GM19455 (cell line): Measurements from ENCODE around the gene SLC4A4.
A peak's percentile ranks its signal among the peaks of the same experiment; 100 is the strongest.

Experiments used
- ATAC-seq: cut with Tn5 transposase; IDR thresholded peaks from one replicate; pipeline ENCODE4 v1.9.1; 2021; ENCODE audit not compliant: unreplicated experiment

Gene SLC4A4

DNA sequence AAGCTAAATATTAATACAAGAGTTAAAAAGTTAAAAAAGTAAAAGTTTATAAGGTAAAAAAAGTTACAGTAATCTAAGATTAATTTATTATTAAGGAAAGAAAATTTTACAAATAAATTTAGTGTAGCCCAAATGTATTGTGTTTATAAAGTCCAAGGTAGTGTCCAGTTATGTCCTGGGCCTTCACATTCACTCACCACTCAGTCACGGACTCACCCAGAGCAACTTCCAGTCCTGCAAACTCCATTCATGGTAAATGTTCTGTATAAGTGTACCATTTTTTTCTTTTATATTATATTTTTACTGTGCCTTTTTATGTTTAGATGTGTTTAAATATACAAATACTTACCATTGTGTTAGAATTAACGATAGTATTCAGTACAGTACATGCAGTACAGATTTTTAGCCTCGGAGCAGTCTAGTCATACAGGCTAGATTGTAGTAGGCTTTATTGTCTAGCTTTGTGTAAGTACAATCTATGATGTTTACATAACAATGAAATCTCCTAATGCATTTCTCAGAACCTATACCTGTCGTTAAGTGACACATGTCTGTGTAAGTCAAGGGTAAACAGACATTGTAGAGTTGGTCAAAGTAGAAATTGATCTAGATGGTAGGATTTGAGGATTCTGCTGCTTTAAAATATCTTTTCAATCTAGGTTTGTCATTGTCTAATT is 247.4 kb downstream of the SLC4A4 start:
- ATAC-seq, result no peak

DNA sequence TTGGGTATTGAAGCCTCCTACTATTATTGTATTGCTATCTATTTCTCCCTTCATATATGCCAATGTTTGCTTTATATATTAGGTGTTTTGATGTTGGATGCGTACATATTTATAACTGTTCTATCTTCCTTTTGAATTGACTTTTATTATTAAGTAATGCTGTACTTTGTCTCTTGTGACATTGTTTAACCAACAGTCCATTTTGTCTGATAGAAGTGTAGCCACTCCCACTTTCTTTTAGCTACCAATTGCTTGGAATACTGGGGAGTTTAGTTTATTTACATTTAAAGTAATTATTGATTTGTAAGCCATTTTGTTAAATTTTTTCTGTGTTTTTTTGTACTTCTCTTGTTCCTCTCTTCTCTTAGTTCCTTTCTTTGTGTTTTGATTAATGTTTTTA is 249.2 kb downstream of the SLC4A4 start:
- no peak for ATAC-seq

DNA sequence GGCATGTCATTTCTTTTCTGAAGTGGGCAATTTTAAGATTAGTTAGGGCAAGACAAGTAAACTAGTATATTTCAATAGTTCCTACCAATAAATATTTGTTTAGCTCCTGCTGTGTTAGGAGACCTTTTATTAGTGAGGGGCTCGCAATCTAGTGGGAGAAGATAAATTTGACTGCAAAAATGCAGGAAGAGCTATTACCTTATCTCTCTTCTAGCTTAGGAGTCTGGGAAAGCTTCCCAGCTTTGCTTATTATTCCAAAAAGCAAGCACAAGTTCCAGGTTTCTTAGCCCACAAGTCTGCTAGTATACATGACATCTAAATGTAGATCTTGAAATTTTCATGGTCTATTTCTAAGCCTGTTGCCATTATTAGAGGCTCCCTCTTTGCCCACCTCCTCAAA is 254.0 kb downstream of the SLC4A4 start:
- no peak for ATAC-seq

DNA sequence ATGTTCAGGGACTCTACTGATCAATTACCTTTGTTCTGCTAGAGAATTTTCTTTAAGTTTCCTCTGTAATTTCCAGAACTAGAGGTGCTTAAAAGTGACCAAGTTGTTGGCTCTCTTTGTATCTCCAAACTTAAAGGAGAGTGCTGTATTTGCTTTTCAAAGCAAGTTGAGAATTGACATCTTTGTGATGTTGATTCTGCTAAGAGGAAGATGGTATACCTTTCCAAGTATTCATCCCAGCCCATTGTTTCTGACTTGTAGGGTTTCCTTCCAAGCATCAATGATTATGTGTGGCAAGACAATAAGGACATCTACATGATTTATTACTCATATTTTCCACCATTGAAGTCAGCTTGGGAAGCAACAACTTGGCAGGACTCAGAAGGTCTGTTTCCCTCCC is 254.5 kb downstream of the SLC4A4 start:
- ATAC-seq, result no peak

DNA sequence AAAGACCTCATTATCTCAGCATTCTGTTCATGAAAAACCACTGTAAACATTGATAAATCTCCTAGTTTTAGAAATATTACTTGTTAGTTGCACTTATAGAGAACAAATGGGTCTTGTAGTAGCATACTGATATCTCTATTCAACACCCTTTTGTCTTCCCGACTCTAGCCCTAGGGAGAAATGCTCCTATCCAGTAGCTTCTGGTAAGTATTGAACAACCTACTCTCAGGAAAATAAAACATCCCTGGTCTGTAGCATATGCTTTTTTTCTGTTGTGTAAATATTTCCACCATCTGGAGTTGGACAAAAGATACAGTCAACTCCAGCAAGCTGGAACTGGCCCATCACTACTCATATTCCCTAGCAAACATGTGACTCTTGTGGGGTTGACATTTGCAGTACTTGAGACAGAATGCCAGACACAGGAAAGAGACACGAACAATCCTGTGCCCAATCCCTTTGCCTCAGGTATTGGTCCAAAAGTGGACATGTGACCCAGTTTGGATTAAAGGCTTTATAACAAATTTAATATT is 256.8 kb downstream of the SLC4A4 start:
- no peak for ATAC-seq

DNA sequence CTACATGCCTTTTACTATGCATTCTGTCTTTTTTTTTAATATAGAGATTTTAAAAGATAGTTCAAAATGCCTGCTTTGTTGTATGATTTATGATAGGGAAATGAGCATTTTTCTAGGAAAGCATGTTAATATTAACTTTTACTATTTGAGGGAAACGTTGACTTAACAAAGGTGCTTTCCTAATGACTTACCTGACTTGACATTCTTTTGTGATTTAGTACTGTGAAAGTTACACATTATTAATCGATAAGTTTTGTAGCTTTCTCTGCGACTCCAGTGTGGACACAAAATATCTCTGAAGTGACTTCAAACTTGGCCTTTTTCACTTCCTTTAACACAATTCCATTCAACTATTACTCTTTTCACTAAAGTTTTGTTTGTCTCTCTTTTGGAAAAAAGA is 260.8 kb downstream of the SLC4A4 start:
- no peak for ATAC-seq

DNA sequence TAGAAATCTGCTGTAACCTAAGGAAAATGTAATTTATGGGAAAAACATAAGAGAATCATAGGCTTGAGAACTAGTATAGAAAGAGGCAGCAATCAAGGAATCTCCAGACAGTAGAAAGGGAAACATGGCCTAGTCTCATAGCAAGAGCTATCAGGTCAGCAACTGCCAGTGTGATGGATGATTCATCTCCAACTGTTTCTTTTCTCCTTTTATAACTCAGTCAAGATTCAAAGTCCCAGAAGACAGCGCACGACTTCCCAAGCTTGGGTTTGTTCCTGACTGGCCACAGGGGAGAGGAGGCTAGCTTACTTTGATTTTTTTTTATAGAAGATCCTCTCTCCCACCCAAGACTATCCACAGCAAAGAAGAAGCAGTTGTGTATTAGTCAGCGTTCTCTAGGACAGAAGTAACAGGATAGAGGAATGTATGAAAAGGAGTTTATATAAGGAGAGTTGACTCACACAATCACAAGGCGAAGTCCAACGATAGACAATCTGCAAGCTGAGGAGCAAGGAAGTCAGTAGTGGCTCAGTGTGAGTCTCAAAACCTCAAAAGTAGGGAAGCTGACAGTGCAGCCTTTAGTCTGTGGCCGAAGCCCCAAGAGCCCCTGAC is 263.6 kb downstream of the SLC4A4 start:
- ATAC-seq, result no peak

DNA sequence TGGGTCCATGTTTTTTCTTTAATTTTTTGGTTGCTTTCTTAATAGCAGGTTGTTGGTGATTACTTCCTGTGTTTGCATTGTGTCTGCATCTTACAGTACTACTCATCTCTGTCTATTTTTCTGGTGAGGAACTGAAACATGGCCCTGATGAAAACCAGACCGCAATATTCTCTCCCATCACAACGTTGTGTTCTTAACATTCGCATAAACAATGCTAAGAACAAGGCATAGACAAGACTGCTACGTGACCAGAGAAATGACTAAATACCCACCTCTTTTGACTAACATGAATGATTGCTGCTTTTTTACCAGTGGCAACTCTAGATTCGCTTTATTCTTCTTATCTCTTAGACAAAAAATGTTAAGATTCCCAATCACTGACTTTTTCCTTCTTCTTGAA is 266.0 kb downstream of the SLC4A4 start:
- ATAC-seq, result peak; percentile 98

DNA sequence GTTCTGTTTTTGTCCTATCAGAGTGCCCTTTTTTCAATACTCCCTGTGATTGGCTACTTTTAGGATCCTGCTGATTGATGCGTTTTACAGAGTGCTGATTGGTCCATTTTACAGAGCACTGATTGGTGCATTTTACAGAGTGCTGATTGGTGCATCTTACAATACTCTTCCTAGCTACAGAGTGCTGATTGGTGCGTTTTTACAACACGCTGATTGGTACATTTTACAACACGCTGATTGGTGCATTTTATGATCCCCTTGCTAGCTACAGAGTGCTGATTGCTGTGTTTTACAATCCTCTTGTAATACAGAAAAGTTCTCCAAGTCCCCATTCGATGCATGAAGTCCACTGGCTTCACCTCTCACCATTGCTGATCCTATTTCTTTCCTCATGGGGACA is 268.3 kb downstream of the SLC4A4 start:
- ATAC-seq, result no peak

DNA sequence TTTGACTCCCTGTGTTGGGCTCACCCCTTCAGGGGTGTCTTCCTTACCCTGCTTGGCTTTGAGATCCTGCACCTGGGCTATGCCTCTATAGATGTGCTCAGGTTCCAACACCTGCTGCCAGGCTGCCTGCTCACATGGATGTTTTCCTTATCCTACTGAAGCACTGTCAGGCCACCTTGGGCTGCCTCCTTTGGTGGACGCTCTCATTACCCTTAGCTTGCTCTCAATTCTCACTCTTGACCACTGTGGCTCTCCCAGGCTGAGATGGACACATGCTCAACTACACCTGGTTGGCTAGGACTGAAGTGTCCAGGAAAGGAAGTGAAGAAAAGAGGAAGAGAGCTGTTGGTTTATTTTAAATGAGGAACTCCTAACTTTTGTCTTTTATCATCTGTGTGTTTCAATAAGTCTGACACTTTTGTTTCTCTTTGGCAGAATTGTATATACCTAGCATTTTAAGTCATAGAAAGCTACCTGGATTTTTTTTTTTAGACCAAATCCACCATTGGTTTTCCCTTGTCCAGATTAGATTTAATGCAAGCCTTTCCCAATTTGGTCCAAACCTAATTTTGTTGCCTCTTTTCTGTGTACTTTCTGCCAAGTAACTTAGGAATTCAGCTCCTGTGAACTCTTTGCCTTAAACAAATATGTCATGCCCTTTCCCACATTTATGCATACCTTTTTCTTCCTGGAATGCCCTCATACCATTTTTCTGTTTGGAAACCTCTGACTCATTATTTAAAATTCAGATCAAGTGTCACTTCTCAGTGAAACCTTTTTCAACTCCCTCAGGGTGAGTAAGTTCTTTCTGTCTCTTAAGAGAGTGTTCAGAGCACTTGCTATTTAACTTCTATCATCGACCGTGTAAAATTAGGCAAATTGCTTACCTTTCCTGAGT is 269.2 kb downstream of the SLC4A4 start:
- no peak for ATAC-seq

DNA sequence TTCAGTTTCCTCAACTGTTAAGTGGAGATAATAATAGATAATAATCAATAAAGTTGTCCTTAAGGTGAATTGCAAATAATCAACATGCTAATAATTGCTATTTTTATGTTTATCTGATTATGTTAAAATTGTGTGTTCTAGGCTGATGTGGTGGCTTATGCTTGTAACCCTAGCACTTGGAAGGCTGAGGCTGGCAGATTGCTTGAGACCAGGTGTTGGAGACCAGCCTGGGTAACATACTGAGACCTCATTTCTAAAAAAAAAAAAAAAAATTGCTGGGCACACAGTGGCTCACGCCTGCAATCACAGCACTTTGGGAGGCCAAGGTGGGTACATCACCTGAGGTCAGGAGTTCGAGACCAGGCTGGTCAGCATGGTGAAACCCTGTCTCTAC is 269.9 kb downstream of the SLC4A4 start:
- no peak for ATAC-seq

DNA sequence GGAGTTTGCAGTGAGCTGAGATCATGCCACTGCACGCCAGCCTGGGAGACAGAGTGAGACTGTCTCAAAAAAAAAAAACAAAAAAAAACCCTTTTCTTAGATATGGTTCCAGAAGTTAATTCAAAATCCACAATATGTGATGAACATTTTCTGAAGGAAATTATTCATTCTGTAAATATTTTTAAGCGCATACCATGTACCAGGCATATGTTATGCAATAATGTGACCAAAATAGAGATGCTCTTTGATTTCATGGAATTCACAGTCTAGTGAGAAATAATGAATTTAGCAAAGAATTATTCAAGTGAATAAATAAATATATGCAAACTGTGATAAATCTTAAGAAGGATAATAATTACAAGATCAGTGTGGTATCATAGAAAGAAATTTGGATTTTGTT is 270.3 kb downstream of the SLC4A4 start:
- no peak for ATAC-seq

DNA sequence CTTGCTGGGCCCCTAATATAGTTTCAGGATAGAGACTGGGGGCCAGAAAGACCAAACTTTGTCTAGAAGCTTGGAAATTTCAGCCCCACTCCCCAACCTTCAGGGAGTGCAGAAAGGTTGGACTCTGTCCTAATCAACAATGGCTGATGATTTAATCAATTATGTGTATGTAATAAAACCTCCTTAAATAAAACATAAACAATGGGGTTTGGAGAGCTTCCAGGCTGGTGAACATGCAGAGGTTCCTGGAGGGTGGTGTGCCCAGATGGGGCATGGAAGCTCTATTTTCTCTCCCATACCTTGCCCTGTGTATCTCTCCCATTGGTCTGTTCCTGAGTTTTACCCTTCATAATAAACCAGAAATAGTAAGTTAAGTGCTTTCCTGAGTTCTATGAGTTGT is 270.8 kb downstream of the SLC4A4 start:
- no peak for ATAC-seq

DNA sequence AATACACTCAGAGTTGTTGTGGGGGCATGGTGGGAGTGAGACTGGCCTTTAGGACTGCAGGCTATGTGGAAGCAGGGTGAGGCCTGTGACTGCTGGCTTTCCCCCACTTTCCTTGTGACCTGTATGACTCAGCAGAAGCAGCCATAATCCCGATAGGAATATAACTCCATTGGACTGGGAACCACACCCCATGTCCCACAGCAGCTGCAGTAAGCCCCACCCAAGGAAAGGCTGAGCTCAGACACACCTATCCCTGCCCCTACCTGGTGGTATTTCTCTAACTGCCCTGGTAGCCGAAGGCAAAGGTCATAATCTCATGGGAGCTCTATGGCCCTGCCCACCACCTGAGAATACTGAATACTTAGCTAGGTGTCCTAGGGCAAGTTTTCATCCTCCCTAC is 275.8 kb downstream of the SLC4A4 start:
- ATAC-seq, result no peak

DNA sequence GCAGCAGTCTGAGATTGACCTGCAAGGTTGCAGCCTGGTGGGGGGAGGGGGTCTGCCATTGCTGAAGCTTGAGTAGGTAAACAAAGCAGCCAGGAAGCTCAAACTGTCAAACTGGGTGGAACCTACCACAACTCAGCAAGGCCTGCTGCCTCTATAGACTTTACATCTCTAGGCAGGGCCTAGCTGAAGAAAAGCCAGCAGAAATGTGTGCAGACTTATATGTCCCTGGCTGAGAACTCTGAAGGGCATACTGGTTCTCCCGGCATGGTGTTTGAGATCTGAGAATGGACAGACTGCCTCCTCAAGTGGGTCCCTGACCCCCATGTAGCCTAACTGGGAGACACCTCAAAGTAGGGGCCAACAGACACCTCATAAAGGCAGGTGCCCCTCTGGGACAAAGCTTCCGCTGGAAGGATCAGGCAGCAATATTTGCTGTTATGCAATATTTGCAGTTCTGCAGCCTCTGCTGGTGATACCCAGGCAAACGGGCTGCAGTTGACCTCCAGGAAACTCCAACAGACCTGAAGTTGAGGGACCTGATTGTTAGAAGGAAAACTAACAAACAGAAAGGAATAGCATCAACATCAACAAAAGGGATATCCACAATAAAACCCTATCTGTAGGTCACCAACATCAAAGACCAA is 277.5 kb downstream of the SLC4A4 start:
- ATAC-seq, result no peak
